T-helper 17 cell (primary cell): ENCODE data around the gene PPP1R37. TPM values are rescaled to one million over a fixed set of nuclear protein-coding genes. Genes with fewer than 3 reads are reported as not detected.

Experiments used
- ATAC-seq: fragments of 150-1000 bp; cut with Tn5 transposase; 2 replicates; pipeline ENCODE4 v1.10.0; 2021; ENCODE audit warnings: mild to moderate bottlenecking, moderate library complexity
- DNase-seq, 3 donors: peaks; one replicate each; pipeline versions ENCODE4 v3.0.0 to v3.0.0-alpha.2; 2020 to 2021
- H3K9me3 ChIP-seq: one replicate; pipeline ENCODE4 v1.7.0; 2013; ENCODE audit warnings: low read length, mild to moderate bottlenecking; ENCODE audit not compliant: control insufficient read depth, poor library complexity, severe bottlenecking
- H3K27ac Mint-ChIP-seq: one replicate; pipeline ENCODE4 v1.8.0; 2022; ENCODE audit warnings: mild to moderate bottlenecking, moderate library complexity, mixed read lengths
- H3K27me3 Mint-ChIP-seq: one replicate; pipeline ENCODE4 v1.8.0; 2022; ENCODE audit warnings: mixed read lengths
- H3K36me3 Mint-ChIP-seq: one replicate; pipeline ENCODE4 v1.8.0; 2022; ENCODE audit warnings: low read depth, mixed read lengths
- H3K4me1 Mint-ChIP-seq: one replicate; pipeline ENCODE4 v1.8.0; 2022; ENCODE audit warnings: mild to moderate bottlenecking, mixed read lengths
- H3K4me3 Mint-ChIP-seq: one replicate; pipeline ENCODE4 v1.8.0; 2022; ENCODE audit warnings: mild to moderate bottlenecking, moderate library complexity, mixed read lengths
- total RNA-seq, 4 donors: library from RNA in 2 of 4; stranded (reverse) in 2 of 4; gene quantifications; one replicate each; pipeline ENCODE4 v1.2.3 and lab custom pipeline; 2022 to 2026

The PPP1R37 gene
- 10 to 100 TPM; 15.2 to 20.9 TPM for total RNA-seq
- total RNA-seq (lab: John Stamatoyannopoulos, UW) = 26.8 to 44.2 reads per million in 2 donors

- Mint-ChIP-seq H3K27me3 (no peaks in the 10 kb centered on the region), H3K27ac (peak within 1 kb of the TSS; percentile 99)
These were observed at the start of gene PPP1R37 for GRCh38 chr19:45092747-45093678. TSS of gene PPP1R37 (plus strand) at chr19:45093179. CDS start at chr19:45093326, 147 bp downstream.

GRCh38 chr19:45045671-45046353 lies 47.2 kb upstream of the PPP1R37 start:
- H3K27me3 Mint-ChIP-seq = no peaks in the 10 kb centered on the region
- ATAC-seq (no peak), DNase-seq (no peak)
- H3K4me3 Mint-ChIP-seq = peak overlapping the region; percentile 31
- peak overlapping the region; percentile 78 for H3K27ac Mint-ChIP-seq
- H3K36me3 Mint-ChIP-seq = peaks cover 3% of the 10 kb centered on the region
- H3K9me3 ChIP-seq = no peaks in the 10 kb centered on the region
- H3K4me1 Mint-ChIP-seq = peaks cover 43% of the 10 kb centered on the region

More at GRCh38 chr19:45092747-45093678, at the start of gene PPP1R37:
- no peaks in the 10 kb centered on the region for H3K9me3 ChIP-seq
- Mint-ChIP-seq H3K36me3 (no peaks in the 10 kb centered on the region), H3K4me1 (peaks cover 50% of the 10 kb centered on the region), H3K4me3 (peak within 1 kb of the TSS; percentile 98)
- ATAC-seq (peak; percentile 79), DNase-seq (peak; percentile 85 to 87 (median 86))

- Mint-ChIP-seq H3K27me3 (no peaks in the 10 kb centered on the region), H3K36me3 (peaks cover 1% of the 10 kb centered on the region), H3K27ac (peak overlapping the region; percentile 78), H3K4me1 (peaks cover 43% of the 10 kb centered on the region), H3K4me3 (no peak overlapping the region)
- no peak for ATAC-seq
- no peaks in the 10 kb centered on the region for H3K9me3 ChIP-seq
- no peak for DNase-seq
These were observed 46.6 kb upstream of the PPP1R37 start for GRCh38 chr19:45046355-45046754.

GRCh38 chr19:45047188-45047797 lies 45.7 kb upstream of the PPP1R37 start:
- H3K4me1 Mint-ChIP-seq = peaks cover 37% of the 10 kb centered on the region
- H3K9me3 ChIP-seq = no peaks in the 10 kb centered on the region
- ATAC-seq (peak; percentile 66), DNase-seq (no peak)
- H3K27me3 Mint-ChIP-seq = no peaks in the 10 kb centered on the region
- H3K27ac Mint-ChIP-seq = peak overlapping the region; percentile 78
- H3K36me3 Mint-ChIP-seq = peaks cover 3% of the 10 kb centered on the region
- H3K4me3 Mint-ChIP-seq = peak overlapping the region; percentile 19

GRCh38 chr19:45049073-45049736 lies 43.8 kb upstream of the PPP1R37 start:
- no peaks in the 10 kb centered on the region for H3K9me3 ChIP-seq
- Mint-ChIP-seq H3K27me3 (no peaks in the 10 kb centered on the region), H3K27ac (peak overlapping the region; percentile 84), H3K4me1 (peaks cover 37% of the 10 kb centered on the region), H3K4me3 (no peak overlapping the region), H3K36me3 (peaks cover 3% of the 10 kb centered on the region)
- ATAC-seq (no peak), DNase-seq (no peak)

GRCh38 chr19:45050036-45050435 lies 42.9 kb upstream of the PPP1R37 start:
- Mint-ChIP-seq H3K27ac (no peak overlapping the region), H3K4me3 (no peak overlapping the region), H3K36me3 (peaks cover 5% of the 10 kb centered on the region), H3K4me1 (peaks cover 37% of the 10 kb centered on the region), H3K27me3 (no peaks in the 10 kb centered on the region)
- ATAC-seq = no peak
- no peak for DNase-seq
- H3K9me3 ChIP-seq = no peaks in the 10 kb centered on the region

GRCh38 chr19:45051929-45052579 lies 40.9 kb upstream of the PPP1R37 start:
- peaks cover 25% of the 10 kb centered on the region for H3K4me1 Mint-ChIP-seq
- ATAC-seq (peak; percentile 67), DNase-seq (no peak)
- no peak overlapping the region for H3K4me3 Mint-ChIP-seq
- H3K27ac Mint-ChIP-seq = no peak overlapping the region
- H3K9me3 ChIP-seq = no peaks in the 10 kb centered on the region
- H3K27me3 Mint-ChIP-seq = no peaks in the 10 kb centered on the region
- H3K36me3 Mint-ChIP-seq = peaks cover 5% of the 10 kb centered on the region

- H3K36me3 Mint-ChIP-seq = peaks cover 21% of the 10 kb centered on the region
These were observed 36.1 kb upstream of the PPP1R37 start for GRCh38 chr19:45056831-45057230.

GRCh38 chr19:45057444-45057843 lies 35.5 kb upstream of the PPP1R37 start:
- Mint-ChIP-seq H3K27ac (no peak overlapping the region), H3K36me3 (peaks cover 18% of the 10 kb centered on the region), H3K4me1 (peaks cover 15% of the 10 kb centered on the region), H3K4me3 (no peak overlapping the region), H3K27me3 (no peaks in the 10 kb centered on the region)
- no peak for ATAC-seq
- DNase-seq = no peak
- H3K9me3 ChIP-seq = no peaks in the 10 kb centered on the region

More at GRCh38 chr19:45056831-45057230, 36.1 kb upstream of the PPP1R37 start:
- H3K4me3 Mint-ChIP-seq = no peak overlapping the region
- ATAC-seq = no peak
- H3K9me3 ChIP-seq = no peaks in the 10 kb centered on the region
- DNase-seq = no peak
- peaks cover 18% of the 10 kb centered on the region for H3K4me1 Mint-ChIP-seq
- H3K27me3 Mint-ChIP-seq = no peaks in the 10 kb centered on the region
- no peak overlapping the region for H3K27ac Mint-ChIP-seq

GRCh38 chr19:45058622-45059159 lies 34.3 kb upstream of the PPP1R37 start:
- peaks cover 15% of the 10 kb centered on the region for H3K4me1 Mint-ChIP-seq
- peaks cover 18% of the 10 kb centered on the region for H3K36me3 Mint-ChIP-seq
- H3K27ac Mint-ChIP-seq = peak overlapping the region; percentile 27
- no peaks in the 10 kb centered on the region for H3K27me3 Mint-ChIP-seq
- no peak for ATAC-seq
- no peaks in the 10 kb centered on the region for H3K9me3 ChIP-seq
- DNase-seq = no peak
- H3K4me3 Mint-ChIP-seq = peak overlapping the region; percentile 62

GRCh38 chr19:45059258-45059965 lies 33.6 kb upstream of the PPP1R37 start:
- peaks cover 18% of the 10 kb centered on the region for H3K36me3 Mint-ChIP-seq
- H3K27ac Mint-ChIP-seq = peak overlapping the region; percentile 27

More at GRCh38 chr19:45059258-45059965, 33.6 kb upstream of the PPP1R37 start:
- Mint-ChIP-seq H3K4me3 (no peak overlapping the region), H3K27me3 (no peaks in the 10 kb centered on the region), H3K4me1 (peaks cover 15% of the 10 kb centered on the region)
- no peaks in the 10 kb centered on the region for H3K9me3 ChIP-seq
- peak; percentile 89 for ATAC-seq
- DNase-seq = peak; percentile 65 to 88 (median 67)
